ENCODE results near the gene EIF3B.
A peak's percentile ranks its signal among the peaks of the same experiment; 100 is the strongest.
"Not testable (repeated sequence)": the region's sequence is repeated elsewhere in the genome, so short reads cannot be mapped to it uniquely, and the experiment has no call there.

EIF3B gene

GRCh38 chr7:2379161-2379560, 24.5 kb downstream of the EIF3B start:
- DNase-seq = no peak

- no peak for DNase-seq
These were observed 25.3 kb downstream of the EIF3B start for GRCh38 chr7:2379821-2380450.

GRCh38 chr7:2380461-2380860, 25.8 kb downstream of the EIF3B start:
- DNase-seq = no peak

GRCh38 chr7:2381227-2381626, 26.6 kb downstream of the EIF3B start:
- no peak for DNase-seq

- no peak for DNase-seq
These were observed 27.4 kb downstream of the EIF3B start for GRCh38 chr7:2381881-2382509.

GRCh38 chr7:2383543-2384274, 29.1 kb downstream of the EIF3B start:
- no peak for DNase-seq

GRCh38 chr7:2384354-2385243, 30.0 kb downstream of the EIF3B start:
- no peak for DNase-seq

- DNase-seq = not testable (repeated sequence)
These were observed 31.5 kb downstream of the EIF3B start for GRCh38 chr7:2386122-2386521.

GRCh38 chr7:2386964-2387669, 32.5 kb downstream of the EIF3B start:
- DNase-seq = no peak

GRCh38 chr7:2387897-2388636, 33.4 kb downstream of the EIF3B start:
- no peak for DNase-seq

GRCh38 chr7:2388637-2388954, 34.0 kb downstream of the EIF3B start:
- DNase-seq = no peak

GRCh38 chr7:2390020-2390816, 35.6 kb downstream of the EIF3B start:
- DNase-seq = not testable (repeated sequence)

GRCh38 chr7:2393706-2394105, 39.1 kb downstream of the EIF3B start:
- no peak for DNase-seq

- no peak for DNase-seq
These were observed 40.0 kb downstream of the EIF3B start for GRCh38 chr7:2394566-2395082.

GRCh38 chr7:2398506-2398905, 43.9 kb downstream of the EIF3B start:
- no peak for DNase-seq

GRCh38 chr7:2399848-2400587, 45.4 kb downstream of the EIF3B start:
- peak; percentile 59 for DNase-seq

GRCh38 chr7:2402687-2403013, 48.0 kb downstream of the EIF3B start:
- DNase-seq = no peak

- peak; percentile 90 for DNase-seq
These were observed 48.5 kb downstream of the EIF3B start, which contains the start of gene CHST12 for GRCh38 chr7:2403014-2403717. CHST12 (plus strand) TSS chr7:2403611; CDS start chr7:2432640, 29,029 bp downstream.

Measured in NK-92 treated with Interleukin-12 subunit alpha and Interleukin-12 subunit beta, amount 100 ng/mL, for 24 hours (cell line).